SK-N-MC (cell line): Measurements from ENCODE around the gene IFT27.

Source experiments
- EZH2 ChIP-seq: fragments of 200-600 bp; sonication (generic); IDR thresholded peaks from one replicate; pipeline ENCODE4 v1.6.1; 2017; ENCODE audit warnings: antibody characterized with exemption
- FOXP2 ChIP-seq: optimal IDR thresholded peaks from 2 replicates; pipeline ENCODE3; 2011; ENCODE audit warnings: mild to moderate bottlenecking, moderate library complexity; ENCODE audit not compliant: insufficient read depth; ENCODE audit errors: extremely low read length, control extremely low read depth
- POLR2AphosphoS5 ChIP-seq: IDR thresholded peaks from 2 replicates; pipeline ENCODE4 v1.6.1; 2012; ENCODE audit warnings: mild to moderate bottlenecking, low read depth, low read length, borderline replicate concordance

DNA sequence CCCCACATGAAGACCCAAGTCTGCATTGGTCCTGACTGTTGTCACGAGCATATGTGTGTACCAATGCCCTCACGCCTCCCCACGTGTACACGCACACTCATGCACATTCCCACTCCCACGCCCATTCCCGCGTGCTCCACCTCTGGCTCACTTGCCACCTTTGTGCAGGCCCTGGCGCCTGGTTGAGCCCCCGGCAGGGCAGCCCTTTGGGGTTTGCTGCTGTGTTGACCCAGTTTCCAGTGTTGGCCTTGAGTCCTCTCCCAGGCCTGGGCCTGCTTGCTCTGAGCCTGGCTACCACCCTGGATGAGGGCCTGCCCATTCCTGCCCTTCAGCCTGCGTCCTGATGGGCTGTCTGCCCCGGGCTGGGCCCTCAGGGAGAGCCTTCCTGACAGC, 22.8 kb upstream of the IFT27 start:
- TF ChIP-seq POLR2AphosphoS5 (no peak), EZH2 (no peak), FOXP2 (no peak)
